ENCODE results near the gene AKT2. TPM values are rescaled to one million over a fixed set of nuclear protein-coding genes. Genes with fewer than 3 reads are reported as not detected.

Gene AKT2
- total RNA-seq, 4 donors from 2014 or later, result 63.2 to 266 (median 138) TPM

DNA sequence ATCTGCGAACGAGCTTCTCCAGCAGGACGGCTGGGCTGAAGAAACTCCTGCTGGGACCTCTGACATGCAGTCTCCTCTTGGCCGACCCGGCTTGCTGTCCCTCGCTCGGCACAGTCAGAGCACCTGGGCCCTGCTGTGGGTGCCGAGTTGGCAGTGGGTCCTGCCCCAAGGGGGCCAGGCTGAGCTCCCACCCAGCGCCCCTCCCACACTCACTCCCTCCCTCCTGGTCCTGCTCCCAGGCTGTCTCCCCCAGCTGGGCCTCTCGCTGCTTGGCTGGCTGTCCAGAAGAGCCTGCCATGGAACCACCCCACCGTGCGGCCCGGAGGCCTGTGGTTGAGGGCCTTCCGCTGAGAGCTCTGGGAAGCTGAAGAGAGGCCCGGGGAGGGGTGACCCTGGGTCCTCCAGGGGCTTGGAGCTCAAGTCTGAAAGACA, 6.0 kb downstream of the AKT2 start:
- TF ChIP-seq POLR2A (IDR thresholded peaks at IDR 0.05) (no peak), EP300 (IDR thresholded peaks at IDR 0.05; ENCODE audit: low read depth) (no peak), POLR2AphosphoS5 (IDR thresholded peaks at IDR 0.05) (no peak)
- TF ChIP-seq, protein P1, sequence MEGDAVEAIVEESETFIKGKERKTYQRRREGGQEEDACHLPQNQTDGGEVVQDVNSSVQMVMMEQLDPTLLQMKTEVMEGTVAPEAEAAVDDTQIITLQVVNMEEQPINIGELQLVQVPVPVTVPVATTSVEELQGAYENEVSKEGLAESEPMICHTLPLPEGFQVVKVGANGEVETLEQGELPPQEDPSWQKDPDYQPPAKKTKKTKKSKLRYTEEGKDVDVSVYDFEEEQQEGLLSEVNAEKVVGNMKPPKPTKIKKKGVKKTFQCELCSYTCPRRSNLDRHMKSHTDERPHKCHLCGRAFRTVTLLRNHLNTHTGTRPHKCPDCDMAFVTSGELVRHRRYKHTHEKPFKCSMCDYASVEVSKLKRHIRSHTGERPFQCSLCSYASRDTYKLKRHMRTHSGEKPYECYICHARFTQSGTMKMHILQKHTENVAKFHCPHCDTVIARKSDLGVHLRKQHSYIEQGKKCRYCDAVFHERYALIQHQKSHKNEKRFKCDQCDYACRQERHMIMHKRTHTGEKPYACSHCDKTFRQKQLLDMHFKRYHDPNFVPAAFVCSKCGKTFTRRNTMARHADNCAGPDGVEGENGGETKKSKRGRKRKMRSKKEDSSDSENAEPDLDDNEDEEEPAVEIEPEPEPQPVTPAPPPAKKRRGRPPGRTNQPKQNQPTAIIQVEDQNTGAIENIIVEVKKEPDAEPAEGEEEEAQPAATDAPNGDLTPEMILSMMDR (IDR thresholded peaks at IDR 0.05), result no peak
- no peaks in the 10 kb centered on the region for H3K27me3 ChIP-seq
- H3K36me3 ChIP-seq, result no peaks in the 10 kb centered on the region
- H3K4me3 ChIP-seq, result peak overlapping the region in 1 of 4 donors; percentile 6
- DNase-seq, result peak; percentile 26
- intact Hi-C loops (cut with DNase I; ENCODE audit: low total_unique reads) (no loop called here), in situ Hi-C loops (cut with MboI; ENCODE audit: low pct_ligation_motif_present in 1 of 4, low pct_unique_long_range_greater_than_20kb in 1 of 4, low sequenced_read_pairs in 3 of 4) (loop anchor here in 1 of 4 donors (25.0 kb wide), 1 partner anchor 133 kb away; the partner anchor contains the start of gene PRX)
- H3K4me1 ChIP-seq, result peaks cover 37 to 76% (median 55%) of the 10 kb centered on the region in 4 donors
- 79% methylated on average over 10 of the region's 15 CpGs; no CpG with 5 or more reads in 1 of the 2 donors for WGBS, 2 donors (ENCODE audit: low coverage in 1 of 2)
- peak overlapping the region; percentile 63 to 83 (median 82) for H3K27ac ChIP-seq
- H3K9me3 ChIP-seq, result no peaks in the 10 kb centered on the region

DNA sequence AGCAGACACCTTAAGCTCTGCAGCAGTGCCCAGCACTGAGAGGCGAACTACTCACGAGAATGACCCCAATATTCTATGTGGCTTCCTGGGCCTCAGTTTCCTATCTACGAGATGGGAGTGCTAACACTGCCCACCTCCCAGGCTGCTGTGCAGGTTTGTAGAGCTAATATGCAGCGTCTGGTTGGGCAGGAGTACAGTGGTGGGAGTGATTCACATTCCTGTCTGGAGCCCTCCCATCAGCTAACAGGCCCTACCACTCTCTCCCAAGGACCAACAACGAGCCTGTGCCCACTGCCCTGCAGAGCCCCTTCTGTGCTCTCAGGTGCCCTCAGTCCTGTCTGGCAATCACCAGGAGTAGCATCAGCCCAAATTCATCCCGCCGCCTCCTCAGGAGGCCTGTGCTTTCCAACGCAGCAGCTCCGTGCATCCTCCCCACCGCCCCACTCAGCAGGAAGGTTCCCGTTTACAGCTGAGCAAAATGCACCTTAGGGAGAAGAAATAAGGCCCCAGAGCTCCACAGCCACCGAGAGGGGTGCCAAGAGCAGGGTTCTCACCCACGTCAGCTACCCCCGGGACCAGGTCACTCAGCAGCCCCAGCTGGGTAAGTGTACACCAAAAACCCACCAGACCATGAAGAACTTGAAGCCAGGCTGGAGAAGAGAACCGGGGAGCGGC, 6.6 kb downstream of the AKT2 start:
- in situ Hi-C loops (cut with MboI; ENCODE audit: low pct_ligation_motif_present in 1 of 4, low pct_unique_long_range_greater_than_20kb in 1 of 4, low sequenced_read_pairs in 3 of 4) (loop anchor here in 1 of 4 donors (25.0 kb wide), 1 partner anchor 134 kb away; the partner anchor contains the start of gene PRX), intact Hi-C loops (cut with DNase I; ENCODE audit: low total_unique reads) (no loop called here)
- Histone ChIP-seq H3K9me3 (no peaks in the 10 kb centered on the region), H3K4me3 (peak overlapping the region in 1 of 4 donors; percentile 6), H3K36me3 (no peaks in the 10 kb centered on the region), H3K4me1 (peaks cover 32 to 76% (median 53%) of the 10 kb centered on the region in 4 donors), H3K27me3 (no peaks in the 10 kb centered on the region), H3K27ac (peak overlapping the region; percentile 63 to 83 (median 82))
- 83% methylated on average over 16 of the region's 16 CpGs; no CpG with 5 or more reads in 1 of the 2 donors for WGBS, 2 donors (ENCODE audit: low coverage in 1 of 2)
- no peak for TF ChIP-seq POLR2A (IDR thresholded peaks at IDR 0.05)
- no peak for TF ChIP-seq EP300 (IDR thresholded peaks at IDR 0.05; ENCODE audit: low read depth)
- TF ChIP-seq, protein P1 (IDR thresholded peaks at IDR 0.05), result no peak
- TF ChIP-seq POLR2AphosphoS5 (IDR thresholded peaks at IDR 0.05), result no peak
- no peak for DNase-seq

GRCh38 chr19:40277356-40278059, 7.6 kb downstream of the AKT2 start:
- H3K4me1 ChIP-seq, result peaks cover 29 to 66% (median 46%) of the 10 kb centered on the region in 4 donors
- WGBS, 2 donors (ENCODE audit: low coverage in 1 of 2), result 87% methylated on average over 10 of the region's 10 CpGs; no CpG with 5 or more reads in 1 of the 2 donors
- no peak for DNase-seq
- intact Hi-C loops (cut with DNase I; ENCODE audit: low total_unique reads), result no loop called here
- H3K27ac ChIP-seq, result no peak overlapping the region
- H3K36me3 ChIP-seq, result no peaks in the 10 kb centered on the region
- H3K9me3 ChIP-seq, result no peaks in the 10 kb centered on the region
- TF ChIP-seq POLR2AphosphoS5 (IDR thresholded peaks at IDR 0.05), result no peak
- no peaks in the 10 kb centered on the region for H3K27me3 ChIP-seq
- in situ Hi-C loops (cut with MboI; ENCODE audit: low pct_ligation_motif_present in 1 of 4, low pct_unique_long_range_greater_than_20kb in 1 of 4, low sequenced_read_pairs in 3 of 4), result loop anchor here in 1 of 4 donors (25.0 kb wide), 1 partner anchor 135 kb away; the partner anchor contains the start of gene PRX
- H3K4me3 ChIP-seq, result no peak overlapping the region

DNA sequence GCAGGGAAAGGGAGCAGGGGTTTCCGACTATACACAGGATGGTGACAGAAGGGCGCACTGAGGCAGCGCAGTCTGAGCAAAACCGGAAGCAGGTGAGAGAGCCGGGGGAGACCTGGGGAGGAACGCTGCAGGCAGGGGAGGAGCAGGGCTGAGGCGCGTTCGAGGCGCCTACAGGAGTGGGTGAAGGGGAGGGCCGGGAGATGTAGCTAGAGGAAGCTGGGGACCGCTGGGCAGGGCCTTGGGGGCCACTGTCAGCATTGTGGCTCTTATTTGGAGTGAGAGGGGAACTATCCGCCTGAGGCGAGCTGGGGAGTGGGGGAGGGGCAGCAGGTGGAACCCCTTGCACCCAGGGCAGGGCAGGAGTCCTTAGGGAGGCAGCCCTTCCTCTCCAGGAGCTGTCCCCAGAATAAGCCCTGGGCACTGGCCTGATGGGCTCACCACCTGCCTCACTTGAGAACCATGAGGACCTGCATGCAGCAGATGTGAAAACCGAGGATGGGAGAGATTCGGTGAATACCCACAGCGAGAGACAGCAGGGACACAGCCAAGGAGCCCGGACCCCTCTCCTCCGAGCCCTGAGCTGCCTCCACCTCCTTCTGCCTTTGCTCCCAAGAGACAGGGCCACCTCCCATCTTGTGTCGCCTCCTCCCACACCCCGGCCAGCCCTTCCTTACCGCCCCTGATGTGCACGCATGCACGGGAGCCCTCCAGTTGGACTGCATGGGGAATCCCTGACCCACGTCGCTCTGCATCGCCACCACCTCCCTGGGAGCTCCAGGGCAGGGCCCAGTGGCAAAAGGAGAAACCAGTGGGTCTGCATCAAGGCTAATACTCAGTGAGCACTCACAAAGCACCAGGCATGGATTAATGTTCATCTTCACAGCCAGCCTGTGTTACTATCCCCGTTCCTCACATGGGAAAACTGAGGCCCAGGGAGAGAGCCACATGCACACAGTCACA, 10.3 kb downstream of the AKT2 start:
- Histone ChIP-seq H3K4me3 (no peak overlapping the region), H3K9me3 (no peaks in the 10 kb centered on the region), H3K27ac (no peak overlapping the region), H3K36me3 (no peaks in the 10 kb centered on the region), H3K4me1 (peaks cover 7 to 44% (median 25%) of the 10 kb centered on the region in 4 donors), H3K27me3 (no peaks in the 10 kb centered on the region)
- 64 to 78% methylated on average over 5 to 22 of the region's 28 CpGs for WGBS, 2 donors (ENCODE audit: low coverage in 1 of 2)
- TF ChIP-seq POLR2A (IDR thresholded peaks at IDR 0.05) (no peak), EP300 (IDR thresholded peaks at IDR 0.05; ENCODE audit: low read depth) (no peak), POLR2AphosphoS5 (IDR thresholded peaks at IDR 0.05) (no peak)
- TF ChIP-seq, protein P1 (IDR thresholded peaks at IDR 0.05), result no peak
- no peak for DNase-seq
- intact Hi-C loops (cut with DNase I; ENCODE audit: low total_unique reads), result no loop called here
- in situ Hi-C loops (cut with MboI; ENCODE audit: low pct_ligation_motif_present in 1 of 4, low pct_unique_long_range_greater_than_20kb in 1 of 4, low sequenced_read_pairs in 3 of 4), result loop anchor here in 1 of 4 donors (25.0 kb wide), 1 partner anchor 137 kb away; the partner anchor contains the start of gene PRX

All from transverse colon (tissue), 4 donors.